AG04449 (cell line): Measurements from ENCODE around the gene HSPA12B.

Source experiments
- CTCF ChIA-PET: fragments of 350-600 bp; formaldehyde crosslinking; extraction: SDS; loops from one replicate; lab custom pipeline; 2021; ENCODE audit warnings: antibody characterized with exemption; lab: Yijun Ruan, JAX
- POLR2A ChIA-PET: fragments of 400-600, 350-600 bp; formaldehyde crosslinking; extraction: SDS; loops from one replicate; lab custom pipeline; 2020; ENCODE audit warnings: antibody characterized with exemption, inconsistent platforms; lab: Yijun Ruan, JAX
- DNase-seq: peaks from one replicate; pipeline ENCODE4 v3.0.0-alpha.2; 2010; ENCODE audit warnings: low read depth, low spot score
- H3K4me3 ChIP-seq: 2 replicates; pipeline ENCODE4 v1.5.1; 2011; ENCODE audit warnings: low read depth, mild to moderate bottlenecking, control low read depth, low read length
- TF ChIP-seq, protein P1 (sequence below): IDR thresholded peaks from one replicate; pipeline ENCODE4 v1.5.1; 2011; ENCODE audit warnings: mild to moderate bottlenecking, moderate library complexity, low read length, control low read depth, inconsistent platforms; ENCODE audit not compliant: insufficient read depth; ENCODE audit errors: missing control alignments

HSPA12B gene

DNA sequence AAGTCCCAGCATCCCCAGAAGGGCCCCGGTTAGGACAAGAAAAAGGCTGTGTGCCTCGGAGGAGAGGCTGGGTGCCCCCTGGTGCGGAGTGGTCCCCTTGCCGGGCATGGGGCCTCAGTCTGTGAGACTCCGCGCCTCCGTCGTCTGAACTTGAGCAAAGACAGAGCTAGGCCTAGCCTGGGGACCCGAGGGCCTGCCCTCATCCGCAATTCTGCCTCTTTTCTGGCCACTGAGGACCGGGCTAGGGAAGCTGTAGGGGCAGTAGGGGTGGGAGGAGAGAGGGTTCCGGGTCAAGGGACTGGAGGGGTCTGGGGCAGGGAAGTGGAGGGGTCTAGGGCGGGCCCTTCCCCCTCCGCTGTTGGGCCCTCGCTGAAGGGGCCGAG lies 550 bp upstream of the HSPA12B start:
- ChIA-PET POLR2A (interaction anchor here (0.7 kb wide), 1 partner anchor 36 kb away, joined by 3 read pairs; no protein-coding TSS in a partner anchor), CTCF (interaction anchor here (0.8 to 7.2 kb wide), 3 partner anchors 8 to 21 kb away, joined by 3 to 41 read pairs (median 3); no protein-coding TSS in a partner anchor)
- TF ChIP-seq, protein P1, sequence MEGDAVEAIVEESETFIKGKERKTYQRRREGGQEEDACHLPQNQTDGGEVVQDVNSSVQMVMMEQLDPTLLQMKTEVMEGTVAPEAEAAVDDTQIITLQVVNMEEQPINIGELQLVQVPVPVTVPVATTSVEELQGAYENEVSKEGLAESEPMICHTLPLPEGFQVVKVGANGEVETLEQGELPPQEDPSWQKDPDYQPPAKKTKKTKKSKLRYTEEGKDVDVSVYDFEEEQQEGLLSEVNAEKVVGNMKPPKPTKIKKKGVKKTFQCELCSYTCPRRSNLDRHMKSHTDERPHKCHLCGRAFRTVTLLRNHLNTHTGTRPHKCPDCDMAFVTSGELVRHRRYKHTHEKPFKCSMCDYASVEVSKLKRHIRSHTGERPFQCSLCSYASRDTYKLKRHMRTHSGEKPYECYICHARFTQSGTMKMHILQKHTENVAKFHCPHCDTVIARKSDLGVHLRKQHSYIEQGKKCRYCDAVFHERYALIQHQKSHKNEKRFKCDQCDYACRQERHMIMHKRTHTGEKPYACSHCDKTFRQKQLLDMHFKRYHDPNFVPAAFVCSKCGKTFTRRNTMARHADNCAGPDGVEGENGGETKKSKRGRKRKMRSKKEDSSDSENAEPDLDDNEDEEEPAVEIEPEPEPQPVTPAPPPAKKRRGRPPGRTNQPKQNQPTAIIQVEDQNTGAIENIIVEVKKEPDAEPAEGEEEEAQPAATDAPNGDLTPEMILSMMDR, result no peak
- H3K4me3 ChIP-seq, result no peak overlapping the region
- no peak for DNase-seq

GRCh38 chr20:3733119-3733995 lies 872 bp downstream of the HSPA12B start:
- H3K4me3 ChIP-seq, result no peak overlapping the region
- DNase-seq, result no peak
- TF ChIP-seq, protein P1, result no peak
- ChIA-PET POLR2A (no interaction called here), CTCF (interaction anchor here (0.6 to 7.2 kb wide), 4 partner anchors 9 to 23 kb away, joined by 3 to 41 read pairs (median 6); no protein-coding TSS in a partner anchor)

DNA sequence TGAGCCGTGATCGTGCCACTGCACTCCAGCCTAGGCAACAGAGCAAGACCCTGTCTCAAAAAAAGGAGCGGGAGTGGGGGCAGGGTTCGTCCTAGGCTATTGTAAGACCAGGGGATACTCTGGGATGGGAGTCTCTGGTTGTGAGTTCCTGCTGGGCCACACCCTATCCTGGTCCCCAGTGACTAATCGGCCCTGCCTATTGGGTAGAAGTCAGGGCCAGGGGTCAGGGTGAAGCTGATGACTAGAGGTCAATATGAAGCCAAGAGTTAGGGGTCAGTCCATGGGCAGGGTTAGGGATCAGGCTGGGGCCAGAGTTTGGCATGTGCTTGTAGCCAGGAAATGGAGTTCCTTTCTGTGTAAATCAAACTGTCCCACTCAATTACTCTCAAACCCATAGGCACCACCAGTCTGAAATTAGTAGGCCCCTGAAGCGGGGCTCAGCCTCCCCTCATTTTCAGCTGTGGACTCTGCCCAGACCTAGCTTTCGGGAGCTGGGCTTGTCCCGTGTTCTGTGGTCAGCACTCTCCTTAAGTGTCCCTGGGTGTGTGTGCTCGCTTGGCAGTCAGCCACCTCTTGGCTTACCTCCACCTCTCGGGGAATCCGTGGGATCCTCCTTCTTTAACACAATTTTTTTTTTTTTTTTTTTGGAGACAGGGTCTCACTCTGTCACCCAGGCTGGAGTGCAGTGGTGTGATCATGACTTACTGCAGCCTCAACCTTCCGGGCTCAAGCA lies 1.8 kb downstream of the HSPA12B start:
- DNase-seq, result no peak
- no peak overlapping the region for H3K4me3 ChIP-seq
- ChIA-PET CTCF (interaction anchor here (1.0 to 2.3 kb wide), 2 partner anchors 21 to 23 kb away, joined by 4 to 9 read pairs; no protein-coding TSS in a partner anchor), POLR2A (no interaction called here)
- TF ChIP-seq, protein P1, result no peak

DNA sequence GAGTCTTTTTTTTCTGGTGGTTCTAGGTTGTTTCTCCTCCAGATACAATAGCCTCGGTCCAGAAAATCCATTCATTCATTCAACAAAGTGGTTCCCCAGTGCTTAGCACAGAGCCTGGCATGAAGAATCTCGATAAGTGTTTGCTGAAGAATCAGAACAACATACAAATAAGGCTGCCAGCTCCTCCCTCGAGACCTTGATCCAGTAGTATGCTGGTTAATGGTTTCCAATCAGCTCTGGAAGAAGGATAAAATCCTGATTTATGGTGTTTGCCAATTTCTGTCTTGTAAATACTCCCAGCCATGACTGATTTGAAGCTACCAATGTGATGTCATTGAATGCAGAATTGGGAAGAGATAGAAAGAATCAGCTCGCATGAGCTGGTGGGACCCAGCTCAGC lies 3.3 kb downstream of the HSPA12B start:
- POLR2A ChIA-PET, result interaction anchor here (0.5 kb wide), 1 partner anchor 144 kb away, joined by 3 read pairs; no protein-coding TSS in a partner anchor
- TF ChIP-seq, protein P1, result no peak
- H3K4me3 ChIP-seq, result no peak overlapping the region
- no peak for DNase-seq
- CTCF ChIA-PET, result interaction anchor here (1.1 to 3.0 kb wide), 4 partner anchors 8 to 83 kb away, joined by 3 to 11 read pairs (median 3); no protein-coding TSS in a partner anchor

GRCh38 chr20:3738111-3739053 lies 5.9 kb downstream of the HSPA12B start:
- no peak overlapping the region for H3K4me3 ChIP-seq
- ChIA-PET CTCF (interaction anchor here (3.0 kb wide), 1 partner anchor 28 kb away, joined by 11 read pairs; no protein-coding TSS in a partner anchor), POLR2A (no interaction called here)
- TF ChIP-seq, protein P1, result no peak
- DNase-seq, result no peak
